Mesothelial cell of epicardium (in vitro differentiated cells): ENCODE data around the gene PEAR1. TPM values are rescaled to one million over a fixed set of nuclear protein-coding genes. Genes with fewer than 3 reads are reported as not detected.

ENCODE experiments used
- DNase-seq, 2 experiments: peaks; one replicate each; pipeline ENCODE4 v3.0.0; 2021; ENCODE audit warnings: low spot score in 2 of 2; ENCODE audit not compliant: unreplicated experiment in 2 of 2
- H3K27ac Mint-ChIP-seq: 2 replicates; pipeline ENCODE4 v1.8.0; 2021; ENCODE audit warnings: mixed read lengths
- H3K27me3 Mint-ChIP-seq: 2 replicates; pipeline ENCODE4 v1.8.0; 2021; ENCODE audit warnings: low read depth, mixed read lengths
- H3K36me3 Mint-ChIP-seq: 2 replicates; pipeline ENCODE4 v1.8.0; 2021; ENCODE audit warnings: mixed read lengths
- H3K4me1 Mint-ChIP-seq: 2 replicates; pipeline ENCODE4 v1.8.0; 2021; ENCODE audit warnings: mixed read lengths
- H3K4me3 Mint-ChIP-seq: 2 replicates; pipeline ENCODE4 v1.8.0; 2021; ENCODE audit warnings: mild to moderate bottlenecking, moderate library complexity, mixed read lengths
- H3K9me3 Mint-ChIP-seq: 2 replicates; pipeline ENCODE4 v1.8.0; 2021; ENCODE audit warnings: mixed read lengths
- total RNA-seq: library from RNA; stranded (reverse); gene quantifications from 3 replicates; pipeline ENCODE4 v1.2.1, GENCODE V29; 2021
- TF ChIP-seq, protein P1 (sequence below): fragments of 200-600 bp; sonication (generic); IDR thresholded peaks from one replicate; pipeline ENCODE4 v1.5.0; 2021; ENCODE audit warnings: antibody characterized with exemption; ENCODE audit not compliant: unreplicated experiment

The PEAR1 gene
- total RNA-seq, 1 donor from 2014 or later: 16.1 TPM

DNA sequence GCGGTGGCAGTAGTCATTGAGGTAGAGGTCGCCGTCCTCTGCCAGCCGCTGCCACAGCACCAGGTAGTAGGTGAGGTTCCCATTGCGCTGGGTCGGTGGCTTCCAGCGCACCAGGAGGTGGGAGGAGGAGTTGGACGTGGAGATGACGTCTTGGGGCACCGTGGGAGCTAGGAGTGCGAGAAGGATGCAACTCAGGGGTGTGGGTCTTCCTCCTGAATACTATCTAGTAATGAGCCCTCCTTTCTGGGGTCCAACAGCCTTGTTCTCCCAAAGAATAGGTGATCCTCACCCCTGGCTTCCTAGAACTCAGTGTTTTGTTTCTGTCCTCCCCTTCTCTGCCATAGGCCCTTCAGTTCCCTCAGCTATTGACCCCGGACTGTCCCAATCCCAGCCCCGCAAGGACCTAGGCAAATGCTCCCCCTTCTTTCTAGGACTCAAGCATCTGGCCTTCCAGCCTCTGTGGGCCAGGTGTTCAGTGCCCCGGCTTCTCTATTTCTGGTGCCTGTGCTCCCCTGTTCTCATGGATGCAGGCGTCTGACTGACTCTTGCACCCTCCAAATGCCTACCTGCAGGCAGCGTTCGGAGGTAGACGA, 47.5 kb upstream of the PEAR1 start:
- Mint-ChIP-seq H3K27ac (no peak overlapping the region), H3K36me3 (no peaks in the 10 kb centered on the region), H3K4me1 (peaks cover 15% of the 10 kb centered on the region), H3K9me3 (no peaks in the 10 kb centered on the region), H3K4me3 (no peak overlapping the region), H3K27me3 (peaks cover 94% of the 10 kb centered on the region)
- DNase-seq: no peak
- TF ChIP-seq, protein P1, sequence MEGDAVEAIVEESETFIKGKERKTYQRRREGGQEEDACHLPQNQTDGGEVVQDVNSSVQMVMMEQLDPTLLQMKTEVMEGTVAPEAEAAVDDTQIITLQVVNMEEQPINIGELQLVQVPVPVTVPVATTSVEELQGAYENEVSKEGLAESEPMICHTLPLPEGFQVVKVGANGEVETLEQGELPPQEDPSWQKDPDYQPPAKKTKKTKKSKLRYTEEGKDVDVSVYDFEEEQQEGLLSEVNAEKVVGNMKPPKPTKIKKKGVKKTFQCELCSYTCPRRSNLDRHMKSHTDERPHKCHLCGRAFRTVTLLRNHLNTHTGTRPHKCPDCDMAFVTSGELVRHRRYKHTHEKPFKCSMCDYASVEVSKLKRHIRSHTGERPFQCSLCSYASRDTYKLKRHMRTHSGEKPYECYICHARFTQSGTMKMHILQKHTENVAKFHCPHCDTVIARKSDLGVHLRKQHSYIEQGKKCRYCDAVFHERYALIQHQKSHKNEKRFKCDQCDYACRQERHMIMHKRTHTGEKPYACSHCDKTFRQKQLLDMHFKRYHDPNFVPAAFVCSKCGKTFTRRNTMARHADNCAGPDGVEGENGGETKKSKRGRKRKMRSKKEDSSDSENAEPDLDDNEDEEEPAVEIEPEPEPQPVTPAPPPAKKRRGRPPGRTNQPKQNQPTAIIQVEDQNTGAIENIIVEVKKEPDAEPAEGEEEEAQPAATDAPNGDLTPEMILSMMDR: no peak

DNA sequence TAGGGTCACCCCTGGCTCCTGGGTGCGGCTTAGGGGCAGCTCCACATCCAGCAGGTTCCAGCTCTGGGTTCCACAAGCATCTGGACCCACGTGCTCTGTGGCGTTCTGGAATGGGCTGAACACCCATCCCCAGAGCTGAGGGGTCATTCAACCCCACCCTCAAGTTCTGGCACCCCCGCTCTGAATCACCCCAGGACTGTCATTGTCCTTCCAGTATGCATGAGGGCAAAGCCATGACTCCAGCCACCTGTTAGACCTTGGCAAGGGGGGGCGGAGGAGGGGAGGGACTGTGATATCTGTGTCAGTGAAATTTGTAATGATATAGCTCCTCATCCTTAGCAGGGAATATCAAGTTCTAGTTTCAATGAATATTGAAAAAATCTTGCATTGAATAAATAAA, 46.9 kb upstream of the PEAR1 start:
- Mint-ChIP-seq H3K9me3 (no peaks in the 10 kb centered on the region), H3K27ac (no peak overlapping the region), H3K27me3 (peaks cover 94% of the 10 kb centered on the region), H3K36me3 (no peaks in the 10 kb centered on the region), H3K4me1 (peaks cover 15% of the 10 kb centered on the region), H3K4me3 (no peak overlapping the region)
- TF ChIP-seq, protein P1: no peak
- no peak for DNase-seq

DNA sequence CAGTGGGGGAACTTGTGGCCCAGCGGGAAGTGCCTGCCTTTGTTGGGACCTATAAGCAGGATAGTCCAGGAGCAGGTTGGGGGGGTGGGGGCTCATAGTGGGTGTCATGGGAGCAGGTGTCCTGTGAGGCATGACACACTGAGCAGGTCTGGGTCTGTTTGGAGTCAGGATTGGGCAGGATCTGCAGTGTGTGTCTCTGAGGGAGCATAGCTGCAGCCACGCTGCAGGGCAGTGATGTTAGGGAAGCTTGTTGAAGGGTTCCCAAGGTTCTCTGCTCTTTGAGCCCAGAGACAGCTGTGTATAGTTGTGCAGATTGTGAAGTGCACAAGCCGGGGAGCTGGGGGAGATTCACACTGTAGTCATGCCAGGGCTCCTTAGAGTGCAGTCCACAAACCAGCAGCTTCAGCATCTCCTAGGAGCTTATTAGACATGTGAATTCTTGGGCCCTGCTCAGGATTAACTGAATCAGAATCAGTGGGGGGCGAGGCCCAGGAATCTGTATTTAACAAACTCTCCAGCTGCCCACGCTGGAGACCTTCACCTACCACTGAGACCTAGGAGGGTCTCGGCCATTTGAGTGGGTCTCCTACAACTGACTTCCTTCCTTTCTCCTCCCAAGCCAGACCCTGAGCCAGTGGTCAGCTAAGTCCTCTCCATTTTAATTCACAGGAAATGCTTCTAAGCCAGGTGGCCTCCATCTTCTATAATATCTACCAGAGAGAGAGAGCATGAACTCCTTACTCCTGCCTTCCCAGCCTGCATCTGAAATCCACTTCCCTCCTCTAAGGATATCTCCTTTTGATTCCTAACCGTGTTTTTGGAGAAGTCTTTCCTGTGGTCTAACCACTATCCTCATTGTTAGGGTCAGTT, 45.7 kb upstream of the PEAR1 start:
- TF ChIP-seq, protein P1: no peak
- no peaks in the 10 kb centered on the region for H3K36me3 Mint-ChIP-seq
- peaks cover 15% of the 10 kb centered on the region for H3K4me1 Mint-ChIP-seq
- no peak for DNase-seq
- H3K27me3 Mint-ChIP-seq: peaks cover 90% of the 10 kb centered on the region
- H3K9me3 Mint-ChIP-seq: no peaks in the 10 kb centered on the region
- H3K27ac Mint-ChIP-seq: no peak overlapping the region
- H3K4me3 Mint-ChIP-seq: no peak overlapping the region

GRCh38 chr1:156848461-156849150, 44.9 kb upstream of the PEAR1 start:
- peak overlapping the region; percentile 28 for H3K4me3 Mint-ChIP-seq
- no peaks in the 10 kb centered on the region for H3K9me3 Mint-ChIP-seq
- no peak for DNase-seq

DNA sequence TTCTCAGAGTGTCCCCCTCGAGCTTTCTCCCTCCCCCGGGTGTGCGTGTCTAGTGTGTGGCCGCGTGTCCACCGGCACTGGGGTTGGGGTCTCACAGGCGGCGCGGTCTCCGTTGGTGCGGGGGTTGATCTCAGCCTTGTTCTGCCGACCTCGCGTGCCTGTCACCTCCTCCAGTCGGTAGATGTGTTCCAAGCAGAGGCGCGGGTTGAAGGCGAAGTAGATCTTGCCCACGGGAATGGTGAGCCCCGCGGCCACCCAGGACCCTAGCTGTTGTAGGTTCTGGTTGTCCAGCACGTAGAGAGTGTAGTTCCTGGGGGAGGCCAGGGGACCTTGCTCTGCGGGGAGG, 44.4 kb upstream of the PEAR1 start:
- DNase-seq: no peak
- no peaks in the 10 kb centered on the region for H3K36me3 Mint-ChIP-seq
- H3K9me3 Mint-ChIP-seq: no peaks in the 10 kb centered on the region
- H3K27me3 Mint-ChIP-seq: peaks cover 90% of the 10 kb centered on the region
- peaks cover 15% of the 10 kb centered on the region for H3K4me1 Mint-ChIP-seq
- TF ChIP-seq, protein P1: no peak
- no peak overlapping the region for H3K27ac Mint-ChIP-seq
- peak overlapping the region; percentile 28 for H3K4me3 Mint-ChIP-seq

More at GRCh38 chr1:156848461-156849150, 44.9 kb upstream of the PEAR1 start:
- Mint-ChIP-seq H3K27ac (no peak overlapping the region), H3K27me3 (peaks cover 90% of the 10 kb centered on the region), H3K4me1 (peaks cover 15% of the 10 kb centered on the region), H3K36me3 (no peaks in the 10 kb centered on the region)
- TF ChIP-seq, protein P1: no peak
